Activated naive CD4-positive, alpha-beta T cell (primary cell): ENCODE measurements around the gene LHCGR.

Experiments
- DNase-seq, 4 experiments: peaks; one replicate each; lab custom pipeline; 2025; lab: John Stamatoyannopoulos, UW

Gene LHCGR

GRCh38 chr2:48755473-48755872, at the start of gene LHCGR:
LHCGR (minus strand) TSS chr2:48755724; CDS start chr2:48755671, 53 bp downstream.
- no peak for DNase-seq

GRCh38 chr2:48799601-48800000, 44.1 kb upstream of the LHCGR start:
- no peak for DNase-seq

GRCh38 chr2:48795065-48795464, 39.5 kb upstream of the LHCGR start:
- no peak for DNase-seq

- no peak for DNase-seq
These were observed 38.1 kb upstream of the LHCGR start for GRCh38 chr2:48793671-48794070.

GRCh38 chr2:48792030-48792429, 36.5 kb upstream of the LHCGR start:
- no peak for DNase-seq

GRCh38 chr2:48790407-48791170, 35.1 kb upstream of the LHCGR start:
- DNase-seq: no peak

GRCh38 chr2:48787580-48787979, 32.1 kb upstream of the LHCGR start:
- DNase-seq: no peak

- DNase-seq: no peak
These were observed 25.8 kb upstream of the LHCGR start for GRCh38 chr2:48781366-48781765.

GRCh38 chr2:48779019-48779716, 23.6 kb upstream of the LHCGR start:
- no peak for DNase-seq

- DNase-seq: no peak
These were observed 18.7 kb upstream of the LHCGR start for GRCh38 chr2:48774251-48774650.

GRCh38 chr2:48771241-48772014, 15.9 kb upstream of the LHCGR start:
- DNase-seq: no peak

- no peak for DNase-seq
These were observed 14.7 kb upstream of the LHCGR start for GRCh38 chr2:48770181-48770580.

- no peak for DNase-seq
These were observed 13.1 kb upstream of the LHCGR start for GRCh38 chr2:48768669-48769068.

- no peak for DNase-seq
These were observed 11.8 kb upstream of the LHCGR start for GRCh38 chr2:48767330-48767729.

- DNase-seq: no peak
These were observed 5.3 kb upstream of the LHCGR start for GRCh38 chr2:48760826-48761225.

GRCh38 chr2:48759682-48760081, 4.2 kb upstream of the LHCGR start:
- DNase-seq: no peak

GRCh38 chr2:48756289-48756688, 765 bp upstream of the LHCGR start:
- DNase-seq: no peak

GRCh38 chr2:48754874-48755273, 650 bp downstream of the LHCGR start:
- DNase-seq: no peak

- no peak for DNase-seq
These were observed 2.3 kb downstream of the LHCGR start for GRCh38 chr2:48753228-48753627.

GRCh38 chr2:48750128-48750739, 5.3 kb downstream of the LHCGR start:
- no peak for DNase-seq

GRCh38 chr2:48749291-48750127, 6.0 kb downstream of the LHCGR start:
- DNase-seq: no peak
